Skin of body (tissue), 2 donors: ENCODE results near the gene CCDC87. TPM values are rescaled to one million over a fixed set of nuclear protein-coding genes. Genes with fewer than 3 reads are reported as not detected.
"Not testable (repeated sequence)": the region's sequence is repeated elsewhere in the genome, so short reads cannot be mapped to it uniquely, and the experiment has no call there.

Experiments
- DNase-seq: peaks from one replicate; lab custom pipeline; 2025; lab: John Stamatoyannopoulos, UW
- total RNA-seq: library from RNA; depleted of rRNA; stranded (reverse); fragments of >200 nt; gene quantifications from one replicate; pipeline ENCODE4 v1.2.3, GENCODE V29; 2014

CCDC87 gene
- total RNA-seq, 1 donor from 2014 or later: 0.10 TPM

GRCh38 chr11:66557733-66558326, 35.0 kb downstream of the CCDC87 start:
- no peak for DNase-seq

- no peak for DNase-seq
These were observed 36.8 kb downstream of the CCDC87 start for GRCh38 chr11:66556086-66556485.

- no peak for DNase-seq
These were observed 37.4 kb downstream of the CCDC87 start for GRCh38 chr11:66555416-66555815.

DNA sequence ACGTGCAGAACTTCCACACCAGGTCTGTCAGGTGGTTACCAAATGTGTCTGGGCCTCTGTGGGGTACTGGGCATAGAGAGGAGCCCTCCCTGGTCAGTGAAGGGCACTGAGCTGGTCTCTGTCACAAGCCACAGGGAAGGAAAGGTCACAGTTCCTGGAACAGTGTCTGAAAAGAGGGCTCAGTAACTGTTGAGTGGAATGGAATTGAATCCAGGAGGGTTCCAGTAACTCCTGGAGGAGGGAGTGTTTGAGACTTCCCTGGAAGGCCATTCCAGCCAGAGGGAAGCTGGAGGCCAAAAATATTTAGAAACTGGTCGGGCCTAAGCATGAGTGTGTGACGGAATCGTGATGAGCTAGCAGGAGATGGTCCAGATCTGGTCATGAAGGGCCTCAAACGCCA, 38.3 kb downstream of the CCDC87 start:
- no peak for DNase-seq

DNA sequence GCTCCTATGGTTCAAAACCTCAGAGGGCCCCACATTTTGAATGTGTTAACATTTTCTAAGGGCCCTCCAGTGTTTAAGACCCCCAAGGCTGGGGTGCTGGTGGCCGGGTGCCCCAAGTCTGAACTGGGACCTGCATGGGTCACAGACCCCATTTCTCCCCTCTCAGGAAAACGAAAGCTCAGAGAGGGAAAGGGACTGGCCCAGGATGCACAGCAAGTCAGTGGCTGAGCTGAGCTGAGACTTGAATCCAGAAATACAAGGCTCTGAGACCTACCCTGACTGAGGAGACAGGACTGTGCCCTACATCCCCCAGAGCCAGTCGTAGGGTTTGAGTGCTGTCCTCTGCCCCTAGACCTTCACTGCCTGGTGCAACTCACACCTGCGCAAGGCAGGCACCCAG, 42.0 kb downstream of the CCDC87 start:
- no peak for DNase-seq

GRCh38 chr11:66549696-66550095, 43.2 kb downstream of the CCDC87 start:
- no peak for DNase-seq

DNA sequence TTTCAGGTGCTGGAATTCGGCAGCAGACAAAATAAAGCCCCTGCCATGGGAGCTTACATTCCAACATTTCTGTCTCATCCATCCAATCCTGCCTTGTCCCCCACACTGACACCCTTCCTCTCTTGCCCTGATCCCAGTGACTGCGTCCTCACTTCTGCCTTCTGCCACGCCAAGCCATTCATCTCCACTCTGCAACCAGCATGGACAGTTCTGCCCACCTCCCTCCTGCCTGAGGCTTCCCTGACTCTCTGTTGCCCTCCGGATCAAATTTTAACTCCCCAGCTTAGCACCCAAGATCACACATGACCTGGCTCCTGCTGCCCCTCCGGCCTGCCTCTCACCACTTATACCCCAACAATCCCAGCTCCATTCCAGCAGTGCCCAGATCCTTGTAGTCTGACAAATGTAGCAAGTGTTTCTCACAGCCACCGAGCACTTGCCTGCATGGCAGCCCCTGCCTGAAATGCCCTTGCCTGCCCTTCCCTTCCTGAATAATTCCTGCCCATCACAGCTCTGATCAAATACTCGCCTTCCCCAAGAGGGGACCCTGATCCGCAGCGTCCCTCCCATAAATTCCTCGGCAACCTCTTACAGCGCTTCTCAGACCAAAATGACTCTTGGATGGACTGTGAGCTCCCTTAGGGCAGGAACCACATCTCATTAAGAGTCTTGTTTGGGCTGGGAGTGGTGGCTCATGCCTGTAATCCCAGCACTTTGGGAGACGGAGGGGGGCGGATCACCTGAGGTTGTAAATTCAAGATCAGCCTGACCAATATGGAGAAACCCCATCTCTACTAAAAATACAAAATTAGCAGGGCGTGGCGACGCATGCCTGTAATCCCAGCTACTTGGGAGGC, 43.9 kb downstream of the CCDC87 start:
- no peak for DNase-seq

GRCh38 chr11:66548041-66548440, 44.8 kb downstream of the CCDC87 start:
- no peak for DNase-seq

DNA sequence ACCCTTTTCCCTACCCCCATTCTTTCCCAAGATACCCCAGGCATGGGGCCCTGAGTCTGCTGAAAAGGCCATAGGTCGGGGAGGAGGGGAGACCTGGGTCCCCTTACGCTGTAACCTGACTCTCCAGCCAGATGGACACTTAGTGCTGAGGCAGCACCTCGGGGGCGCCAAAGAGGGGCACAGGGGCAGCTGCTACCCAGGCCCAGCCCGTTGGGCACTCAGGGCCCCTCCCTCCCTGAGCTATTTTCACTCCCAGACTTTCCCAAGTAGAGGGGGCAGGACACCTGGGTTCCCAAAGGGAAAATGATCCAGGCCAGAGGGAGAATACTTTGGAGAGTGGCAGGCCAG, 45.2 kb downstream of the CCDC87 start:
- DNase-seq: no peak

- DNase-seq: no peak
These were observed 45.7 kb downstream of the CCDC87 start for GRCh38 chr11:66546966-66547661.

- DNase-seq: no peak
These were observed 46.4 kb downstream of the CCDC87 start, which contains the start of gene ACTN3 for GRCh38 chr11:66546368-66546965. Gene ACTN3 (plus strand): TSS chr11:66546903. CDS start chr11:66546938, 35 bp downstream.

DNA sequence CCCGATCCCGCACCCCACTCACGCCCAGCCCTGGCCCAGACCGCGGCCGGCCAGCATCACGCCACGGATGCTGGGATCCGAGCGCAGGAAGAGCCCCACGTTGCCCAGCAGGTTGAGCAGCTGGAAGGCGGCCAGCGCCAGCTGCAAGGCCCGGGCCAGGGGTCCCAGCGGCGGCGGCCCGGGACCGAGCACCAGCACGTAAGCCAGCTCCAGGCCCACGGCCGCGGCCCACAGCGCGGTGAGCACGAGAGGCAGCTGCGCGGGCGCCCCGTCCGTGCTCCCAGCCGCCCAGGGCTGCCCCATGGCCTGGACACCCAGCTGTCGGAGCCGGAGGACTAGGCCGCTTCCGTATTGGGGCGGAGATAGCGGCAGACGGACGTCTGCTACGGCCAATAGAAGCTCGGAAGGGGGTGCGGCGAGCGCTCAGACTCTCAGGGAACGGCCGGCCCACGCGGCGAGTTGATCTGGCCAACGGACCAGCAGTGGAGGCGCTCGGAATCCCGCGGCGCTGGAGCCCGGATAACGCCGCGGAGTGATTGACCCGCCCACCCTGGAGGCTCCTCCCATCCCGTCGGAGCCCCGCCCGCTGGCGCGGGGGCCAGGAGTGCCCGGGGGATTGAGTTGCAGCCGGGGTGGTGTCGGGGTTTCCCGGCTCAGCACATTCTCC, 47.0 kb downstream of the CCDC87 start, which contains the start of gene ZDHHC24:
Gene ZDHHC24 (minus strand): TSS at position 348 of the 667 bp plus-strand sequence. CDS start 45 bp downstream, at position 303.
- DNase-seq: peak; percentile 80

GRCh38 chr11:66544952-66545351, 47.9 kb downstream of the CCDC87 start:
- DNase-seq: not testable (repeated sequence)

DNA sequence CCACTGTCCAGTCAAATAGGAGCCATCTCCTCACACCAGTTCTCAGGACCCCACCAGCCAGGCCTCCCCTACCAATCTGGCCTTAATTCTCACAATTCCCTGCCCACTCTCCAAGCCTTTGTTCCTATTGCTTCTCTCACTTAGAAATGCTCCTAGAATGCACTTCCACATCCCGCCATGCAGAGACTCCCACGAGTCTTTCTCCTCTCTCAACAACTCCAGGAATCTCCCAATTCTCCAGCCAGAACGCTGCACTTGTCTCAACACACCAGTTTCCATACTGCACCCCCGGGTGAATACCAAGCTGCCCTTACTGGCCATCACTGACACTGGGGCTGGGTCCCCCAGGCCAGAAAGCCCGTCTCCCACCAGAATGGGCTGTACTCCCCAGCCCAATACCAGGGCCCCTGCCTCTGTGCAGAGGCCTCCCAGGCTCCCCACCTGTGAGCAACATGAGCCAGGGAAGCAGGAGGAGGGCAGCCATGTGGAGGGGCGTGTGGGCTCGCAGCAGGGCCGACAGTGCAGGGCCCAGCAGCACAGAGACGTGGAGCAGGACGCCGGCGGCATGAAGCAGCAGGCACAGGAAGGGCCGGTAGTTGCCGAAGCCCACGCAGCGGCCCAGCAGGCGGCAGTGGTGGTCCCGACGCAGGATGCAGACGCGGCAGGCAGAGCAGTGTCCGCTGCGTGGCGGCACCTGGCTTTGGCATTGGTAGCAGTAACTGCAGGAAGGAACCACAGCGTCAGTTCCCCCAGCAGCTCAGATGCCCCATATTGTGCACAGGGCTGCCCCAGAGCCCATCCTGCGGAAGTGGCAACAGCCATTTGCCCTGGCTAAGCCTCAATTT, 49.4 kb downstream of the CCDC87 start:
- peak; percentile 21 for DNase-seq

GRCh38 chr11:66542362-66542761, 50.5 kb downstream of the CCDC87 start:
- DNase-seq: no peak

DNA sequence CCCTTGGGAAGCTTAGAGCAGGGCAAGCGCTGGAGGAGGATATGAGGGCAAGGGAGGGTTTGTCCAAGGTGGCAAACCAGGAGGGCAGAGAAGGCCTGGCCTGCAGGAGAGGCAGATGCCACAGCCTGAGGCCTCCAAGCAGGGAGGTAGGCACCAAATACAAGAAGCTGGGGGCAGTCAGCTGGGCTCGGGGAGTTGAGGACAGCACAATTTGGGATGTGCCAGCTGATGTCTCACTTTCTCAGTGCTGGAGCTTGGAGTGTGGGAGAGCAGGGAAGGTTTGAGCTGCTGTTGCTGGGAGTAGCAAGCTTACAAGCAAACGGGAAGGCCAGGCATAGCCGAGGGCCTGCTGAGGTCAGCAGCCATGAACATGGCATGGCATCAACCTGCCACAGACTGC, 51.0 kb downstream of the CCDC87 start:
- DNase-seq: no peak

GRCh38 chr11:66540598-66540997, 52.3 kb downstream of the CCDC87 start:
- DNase-seq: not testable (repeated sequence)
